C4-2B (cell line): Measurements from ENCODE around the gene DEFB132.

ENCODE experiments used
- H3K27ac ChIP-seq: fragments of 450-650 bp; 2 replicates; pipeline ENCODE4 v1.5.1; 2017
- ZFX ChIP-seq: fragments of 450-650 bp; IDR thresholded peaks from 2 replicates; pipeline ENCODE4 v1.6.1; 2017
- TF ChIP-seq, protein P1 (sequence below): fragments of 450-650 bp; conservative IDR thresholded peaks from 2 replicates; pipeline ENCODE4 v1.5.1; 2017; ENCODE audit warnings: mild to moderate bottlenecking

DEFB132 gene

GRCh38 chr20:278181-278580 lies 20.7 kb downstream of the DEFB132 start:
- TF ChIP-seq, protein P1, sequence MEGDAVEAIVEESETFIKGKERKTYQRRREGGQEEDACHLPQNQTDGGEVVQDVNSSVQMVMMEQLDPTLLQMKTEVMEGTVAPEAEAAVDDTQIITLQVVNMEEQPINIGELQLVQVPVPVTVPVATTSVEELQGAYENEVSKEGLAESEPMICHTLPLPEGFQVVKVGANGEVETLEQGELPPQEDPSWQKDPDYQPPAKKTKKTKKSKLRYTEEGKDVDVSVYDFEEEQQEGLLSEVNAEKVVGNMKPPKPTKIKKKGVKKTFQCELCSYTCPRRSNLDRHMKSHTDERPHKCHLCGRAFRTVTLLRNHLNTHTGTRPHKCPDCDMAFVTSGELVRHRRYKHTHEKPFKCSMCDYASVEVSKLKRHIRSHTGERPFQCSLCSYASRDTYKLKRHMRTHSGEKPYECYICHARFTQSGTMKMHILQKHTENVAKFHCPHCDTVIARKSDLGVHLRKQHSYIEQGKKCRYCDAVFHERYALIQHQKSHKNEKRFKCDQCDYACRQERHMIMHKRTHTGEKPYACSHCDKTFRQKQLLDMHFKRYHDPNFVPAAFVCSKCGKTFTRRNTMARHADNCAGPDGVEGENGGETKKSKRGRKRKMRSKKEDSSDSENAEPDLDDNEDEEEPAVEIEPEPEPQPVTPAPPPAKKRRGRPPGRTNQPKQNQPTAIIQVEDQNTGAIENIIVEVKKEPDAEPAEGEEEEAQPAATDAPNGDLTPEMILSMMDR = no peak
- TF ChIP-seq ZFX = no peak
- H3K27ac ChIP-seq = no peak overlapping the region

- H3K27ac ChIP-seq = no peak overlapping the region
- TF ChIP-seq ZFX = no peak
- TF ChIP-seq, protein P1 = no peak
These were observed 21.4 kb downstream of the DEFB132 start for GRCh38 chr20:278607-279571.

- TF ChIP-seq, protein P1 = no peak
These were observed 26.6 kb downstream of the DEFB132 start for GRCh38 chr20:284172-284571.

GRCh38 chr20:286508-286907 lies 29.0 kb downstream of the DEFB132 start:
- no peak for TF ChIP-seq ZFX
- TF ChIP-seq, protein P1 = no peak
- no peak overlapping the region for H3K27ac ChIP-seq

More at GRCh38 chr20:284172-284571, 26.6 kb downstream of the DEFB132 start:
- H3K27ac ChIP-seq = no peak overlapping the region

GRCh38 chr20:288956-289692 lies 31.6 kb downstream of the DEFB132 start:
- peak overlapping the region; percentile 93 for H3K27ac ChIP-seq
- TF ChIP-seq, protein P1 = no peak
- TF ChIP-seq ZFX = no peak

DNA sequence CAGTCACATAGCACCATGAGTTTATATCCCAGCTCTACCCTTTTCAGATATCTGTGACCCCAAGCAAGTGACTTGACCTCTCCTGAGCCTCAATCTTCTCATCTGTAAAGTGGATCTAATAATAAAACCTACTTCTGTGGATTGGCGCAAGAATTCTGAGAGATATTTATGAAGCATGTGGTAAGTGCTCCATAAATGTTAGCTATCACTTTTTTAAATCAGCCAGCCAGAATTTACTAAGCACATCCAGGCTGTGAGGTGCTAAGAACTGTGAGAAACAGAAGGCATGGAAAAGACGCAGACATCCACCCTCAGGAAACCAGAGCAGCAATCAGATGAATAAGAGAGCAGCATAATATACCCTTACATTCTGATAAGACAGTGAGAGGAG lies 32.2 kb downstream of the DEFB132 start:
- peak overlapping the region; percentile 93 for H3K27ac ChIP-seq
- TF ChIP-seq ZFX = no peak

GRCh38 chr20:290084-290831 lies 32.7 kb downstream of the DEFB132 start, which contains the start of gene C20orf96:
Gene C20orf96, minus strand, starts transcription at chr20:290750. Its CDS starts 140 bp downstream, at chr20:290610.
- peak within 1 kb of the TSS; percentile 93 for H3K27ac ChIP-seq
- TF ChIP-seq ZFX = no peak
- TF ChIP-seq, protein P1 = peak; percentile 20; the same call in 1 of the 2 replicates
